Uterus (tissue), 2 donors: ENCODE results near the gene HAS3.

Experiments
- POLR2A ChIP-seq, 2 donors: fragments of 450-650 bp; IDR thresholded peaks; one replicate each; pipeline ENCODE4 v1.6.1; 2016; ENCODE audit warnings: antibody characterized with exemption in 2 of 2, mild to moderate bottlenecking in 1 of 2, moderate library complexity in 1 of 2
- TF ChIP-seq, protein P1 (sequence below), 4 experiments: fragments of 200-600 bp in 2 of 4; fragments of 450-650 bp in 2 of 4; sonication (generic) in 2 of 4; IDR thresholded peaks; one replicate each; pipeline ENCODE4 v1.5.1; 2016 to 2019; ENCODE audit warnings: antibody characterized with exemption in 4 of 4, mild to moderate bottlenecking in 2 of 4, moderate library complexity in 1 of 4

DNA sequence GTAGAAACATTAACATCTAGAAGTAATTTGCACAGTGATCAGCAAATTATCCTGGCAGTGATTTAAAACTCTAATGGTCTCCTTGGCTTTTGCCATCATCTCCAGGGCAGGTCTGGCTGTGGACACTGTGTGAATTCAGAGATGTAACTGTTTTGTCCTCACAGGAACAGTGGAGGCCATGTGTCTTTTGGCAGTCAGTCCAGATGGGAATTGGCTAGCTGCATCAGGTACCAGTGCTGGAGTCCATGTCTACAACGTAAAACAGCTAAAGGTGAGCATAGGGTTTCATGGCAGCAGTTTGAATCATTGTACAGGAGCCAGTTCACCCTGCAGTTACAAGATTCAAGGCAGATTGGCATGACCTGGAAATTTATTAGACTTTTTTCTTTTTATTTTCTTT lies 54.7 kb downstream of the HAS3 start:
- TF ChIP-seq, protein P1, sequence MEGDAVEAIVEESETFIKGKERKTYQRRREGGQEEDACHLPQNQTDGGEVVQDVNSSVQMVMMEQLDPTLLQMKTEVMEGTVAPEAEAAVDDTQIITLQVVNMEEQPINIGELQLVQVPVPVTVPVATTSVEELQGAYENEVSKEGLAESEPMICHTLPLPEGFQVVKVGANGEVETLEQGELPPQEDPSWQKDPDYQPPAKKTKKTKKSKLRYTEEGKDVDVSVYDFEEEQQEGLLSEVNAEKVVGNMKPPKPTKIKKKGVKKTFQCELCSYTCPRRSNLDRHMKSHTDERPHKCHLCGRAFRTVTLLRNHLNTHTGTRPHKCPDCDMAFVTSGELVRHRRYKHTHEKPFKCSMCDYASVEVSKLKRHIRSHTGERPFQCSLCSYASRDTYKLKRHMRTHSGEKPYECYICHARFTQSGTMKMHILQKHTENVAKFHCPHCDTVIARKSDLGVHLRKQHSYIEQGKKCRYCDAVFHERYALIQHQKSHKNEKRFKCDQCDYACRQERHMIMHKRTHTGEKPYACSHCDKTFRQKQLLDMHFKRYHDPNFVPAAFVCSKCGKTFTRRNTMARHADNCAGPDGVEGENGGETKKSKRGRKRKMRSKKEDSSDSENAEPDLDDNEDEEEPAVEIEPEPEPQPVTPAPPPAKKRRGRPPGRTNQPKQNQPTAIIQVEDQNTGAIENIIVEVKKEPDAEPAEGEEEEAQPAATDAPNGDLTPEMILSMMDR (IDR thresholded peaks at IDR 0.05): no peak
- TF ChIP-seq POLR2A (IDR thresholded peaks at IDR 0.05): no peak
